Psoas muscle (tissue), 8 donors: ENCODE data around the gene PIP5K1B. TPM values are rescaled to one million over a fixed set of nuclear protein-coding genes. Genes with fewer than 3 reads are reported as not detected.

Source experiments
- ATAC-seq, 4 donors: fragments of 200-7000 bp; cut with Tn5 transposase; one replicate each; pipeline ENCODE4 v1.9.1; 2020; ENCODE audit warnings: moderate library complexity in 3 of 4, mild to moderate bottlenecking in 2 of 4
- DNase-seq, 2 donors: peaks; one replicate each; pipeline ENCODE4 v3.0.0-alpha.2; 2020
- H3K27ac ChIP-seq: fragments of 200-600 bp; one replicate; pipeline ENCODE4 v1.8.0; 2022
- H3K27me3 ChIP-seq, 3 donors: fragments of 200-600 bp in 1 of 3; one replicate each; pipeline versions ENCODE4 v1.6.1 to v1.8.0; 2013 to 2022; ENCODE audit warnings: low read length in 2 of 3, mild to moderate bottlenecking in 2 of 3, moderate library complexity in 1 of 3; ENCODE audit not compliant: insufficient read depth in 3 of 3
- H3K36me3 ChIP-seq, 2 donors: fragments of 200-600 bp in 1 of 2; one replicate each; pipeline versions ENCODE4 v1.6.1 to v1.8.0; 2013 to 2022; ENCODE audit warnings: low read depth in 1 of 2, mild to moderate bottlenecking in 1 of 2, moderate library complexity in 1 of 2; ENCODE audit not compliant: insufficient read depth in 1 of 2
- H3K4me1 ChIP-seq: fragments of 200-600 bp; one replicate; pipeline ENCODE4 v1.8.0; 2022
- H3K4me3 ChIP-seq: fragments of 200-600 bp; one replicate; pipeline ENCODE4 v1.8.0; 2022; ENCODE audit warnings: mild to moderate bottlenecking
- H3K9me3 ChIP-seq: fragments of 200-600 bp; one replicate; pipeline ENCODE4 v1.8.0; 2022
- WGBS, 3 donors: extraction: QIAGEN DNeasy Blood & Tissue Kit; methylation state at CpG; one replicate each; pipeline versions ENCODE4 v1.1.6 to v1.1.7; 2013; 5-methylcytosine and 5-hydroxymethylcytosine counted together
- intact Hi-C, 2 donors: fragments of 100-400 bp; cut with DNase I; formaldehyde crosslinking; loops; one replicate each; pipeline versions ENCODE4 v1.11.0 to v1.14.2; 2022
- long read RNA-seq, 2 donors: library from polyadenylated mRNA; unstranded; transcript quantifications; one replicate each; pipeline ENCODE4 v2.0.0, GENCODE V29; 2021
- polyA plus RNA-seq, 3 donors: library from polyadenylated mRNA; stranded (reverse); fragments of 200-250 nt; gene quantifications; one replicate each; pipeline ENCODE4 v1.2.3, GENCODE V29; 2013
- total RNA-seq, 4 donors: library from RNA; stranded (reverse); fragmentation: NEBNext Ultra II Directional in 2 of 4; extraction: Animal tissue kit (Norgen Biotek cat#: 25700) in 2 of 4; gene quantifications; one replicate each; pipeline versions ENCODE4 v1.2.1 to v1.2.4, GENCODE V29; 2021 to 2023
- TF ChIP-seq, protein P1 (sequence below): fragments of 200-600 bp; IDR thresholded peaks from one replicate; pipeline ENCODE4 v1.8.0; 2022; ENCODE audit warnings: antibody characterized with exemption
- donor health status: healthy with polysubstance abuse.
- donor health status: DM: no; HTN: no; CAD: no; lungs with moderate emphysema.
- donor health status: Bipolar disorder and iron deficiency.
- donor health status: healthy.
- donor health status: DM: yes; HTN: yes; CAD: no.
- donor health status: DM: no; HTN: no; CAD: no.
- donor health status: DM: no; HTN: no; CAD: no.
- donor health status: DM: yes; HTN: yes; CAD: no.

PIP5K1B gene
- 1 to 10 TPM; 1.1 to 1.9 (median 1.8) TPM for total RNA-seq
- 1 to 10 TPM in 1 of 3 donors, under 1 TPM in 2; 0.48 to 2.5 (median 0.70) TPM for polyA plus RNA-seq
- long read RNA-seq, donor 1 = 0 reads
- long read RNA-seq, donor 2 = 0 reads

DNA sequence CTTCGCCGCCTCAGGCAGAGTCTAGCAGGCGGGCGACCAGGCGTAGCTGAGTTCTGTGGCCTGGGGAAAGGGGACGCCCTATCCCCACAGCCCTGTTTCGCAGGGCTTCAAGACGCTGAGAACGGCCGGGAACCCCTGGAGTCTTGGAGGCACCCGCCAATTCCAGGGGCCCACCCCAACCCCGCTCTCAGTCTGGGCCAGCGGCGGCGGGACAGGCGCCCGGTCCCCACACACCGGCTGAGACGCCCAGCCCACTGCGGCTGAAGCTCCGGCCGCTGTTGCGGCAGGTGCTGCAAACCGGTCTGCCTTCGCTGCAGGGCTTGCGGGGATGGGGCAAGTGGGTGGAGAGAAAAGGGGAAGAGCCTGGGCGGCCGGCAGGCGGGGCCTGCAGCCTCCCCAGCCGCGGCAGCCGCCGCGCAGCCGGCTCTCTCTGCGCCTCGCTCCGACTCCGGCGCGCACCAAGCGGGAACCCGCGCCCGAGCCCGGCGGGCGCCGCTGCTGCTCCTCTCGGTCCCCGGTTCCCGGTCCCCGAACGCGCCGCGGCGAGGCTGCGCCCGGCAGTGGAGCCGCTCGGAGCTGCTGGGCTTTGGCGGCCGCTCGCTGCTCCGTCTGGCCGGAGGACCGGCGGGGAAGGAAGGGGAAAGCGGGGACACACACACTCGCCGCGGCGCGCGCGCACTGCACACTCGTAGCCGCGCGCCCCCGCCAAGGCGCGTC, at the start of gene PIP5K1B:
TSS of gene PIP5K1B (plus strand) at position 427 of the 717 bp plus-strand sequence. CDS start 117,375 bp downstream, outside the sequence.
- Histone ChIP-seq H3K4me3 (peak within 1 kb of the TSS; percentile 83), H3K9me3 (no peaks in the 10 kb centered on the region), H3K36me3 (no peaks in the 10 kb centered on the region), H3K27ac (peak within 1 kb of the TSS; percentile 80), H3K27me3 (no peaks in the 10 kb centered on the region), H3K4me1 (no peaks in the 10 kb centered on the region)
- DNase-seq (peak; percentile 56 to 84), ATAC-seq (peak; percentile 84 to 92 (median 90))
- TF ChIP-seq, protein P1, sequence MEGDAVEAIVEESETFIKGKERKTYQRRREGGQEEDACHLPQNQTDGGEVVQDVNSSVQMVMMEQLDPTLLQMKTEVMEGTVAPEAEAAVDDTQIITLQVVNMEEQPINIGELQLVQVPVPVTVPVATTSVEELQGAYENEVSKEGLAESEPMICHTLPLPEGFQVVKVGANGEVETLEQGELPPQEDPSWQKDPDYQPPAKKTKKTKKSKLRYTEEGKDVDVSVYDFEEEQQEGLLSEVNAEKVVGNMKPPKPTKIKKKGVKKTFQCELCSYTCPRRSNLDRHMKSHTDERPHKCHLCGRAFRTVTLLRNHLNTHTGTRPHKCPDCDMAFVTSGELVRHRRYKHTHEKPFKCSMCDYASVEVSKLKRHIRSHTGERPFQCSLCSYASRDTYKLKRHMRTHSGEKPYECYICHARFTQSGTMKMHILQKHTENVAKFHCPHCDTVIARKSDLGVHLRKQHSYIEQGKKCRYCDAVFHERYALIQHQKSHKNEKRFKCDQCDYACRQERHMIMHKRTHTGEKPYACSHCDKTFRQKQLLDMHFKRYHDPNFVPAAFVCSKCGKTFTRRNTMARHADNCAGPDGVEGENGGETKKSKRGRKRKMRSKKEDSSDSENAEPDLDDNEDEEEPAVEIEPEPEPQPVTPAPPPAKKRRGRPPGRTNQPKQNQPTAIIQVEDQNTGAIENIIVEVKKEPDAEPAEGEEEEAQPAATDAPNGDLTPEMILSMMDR = peak; percentile 10
- WGBS, 3 donors = 0% methylated on average over 35 to 84 of the region's 84 CpGs
- intact Hi-C loops = loop anchor here (5.0 to 10.0 kb wide), 3 partner anchors 70 to 140 kb away; no protein-coding TSS in a partner anchor

DNA sequence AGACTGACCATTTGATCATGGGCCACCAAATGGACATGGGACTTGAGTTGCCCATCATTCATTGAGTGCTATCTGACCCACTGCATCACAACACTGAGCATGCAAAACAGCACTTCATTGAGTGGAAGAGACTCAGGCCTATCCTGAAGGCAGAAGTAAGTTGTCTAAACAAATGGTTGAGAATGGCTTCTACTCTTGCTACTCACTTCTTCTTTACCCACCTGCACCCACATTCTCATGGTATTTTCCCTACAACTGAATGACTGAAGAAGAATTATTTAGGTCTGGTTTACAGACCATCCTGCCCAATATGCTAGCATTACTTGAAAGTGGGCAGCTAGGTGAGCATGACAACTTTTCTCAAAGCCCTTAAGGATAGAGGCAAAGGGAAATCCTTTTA, 41.0 kb upstream of the PIP5K1B start:
- Histone ChIP-seq H3K36me3 (no peaks in the 10 kb centered on the region), H3K9me3 (no peaks in the 10 kb centered on the region), H3K4me3 (no peak overlapping the region), H3K4me1 (no peaks in the 10 kb centered on the region), H3K27ac (no peak overlapping the region), H3K27me3 (no peaks in the 10 kb centered on the region)
- TF ChIP-seq, protein P1 = no peak
- ATAC-seq (no peak), DNase-seq (no peak)
- intact Hi-C loops = no loop called here

DNA sequence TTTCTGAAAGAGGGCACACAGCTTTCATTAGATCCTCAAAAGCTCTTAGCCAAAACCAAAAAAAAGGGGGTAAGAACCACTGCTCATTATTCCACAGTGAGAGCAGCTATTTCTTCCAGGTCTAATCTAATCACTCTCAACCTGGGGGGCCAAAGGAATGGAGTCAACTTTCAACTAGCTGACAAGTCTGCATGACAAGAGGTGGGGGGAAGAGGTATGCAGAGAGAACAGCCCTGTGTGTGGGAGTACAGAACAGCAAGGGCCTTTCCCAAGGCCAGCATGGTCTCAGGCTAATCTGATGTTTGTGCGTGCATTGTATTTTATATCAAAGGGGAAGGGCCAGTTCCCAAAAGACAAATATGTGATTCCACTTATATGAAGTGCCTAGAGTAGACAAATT, 36.9 kb upstream of the PIP5K1B start:
- Histone ChIP-seq H3K27me3 (peaks cover 0 to 2% (median 0%) of the 10 kb centered on the region in 3 donors), H3K27ac (no peak overlapping the region), H3K36me3 (no peaks in the 10 kb centered on the region), H3K4me3 (no peak overlapping the region), H3K4me1 (no peaks in the 10 kb centered on the region), H3K9me3 (no peaks in the 10 kb centered on the region)
- WGBS, 3 donors = 86 to 96% (median 90%) methylated on average over 1 of the region's 1 CpG
- DNase-seq (no peak), ATAC-seq (no peak)
- TF ChIP-seq, protein P1 = no peak
- intact Hi-C loops = no loop called here

- no peak overlapping the region for H3K27ac ChIP-seq
- ATAC-seq (no peak), DNase-seq (no peak)
- intact Hi-C loops = no loop called here
- no peaks in the 10 kb centered on the region for H3K9me3 ChIP-seq
- WGBS, 3 donors = 40 to 59% (median 49%) methylated on average over 9 of the region's 9 CpGs
- H3K27me3 ChIP-seq = peaks cover 0 to 2% (median 0%) of the 10 kb centered on the region in 3 donors
- no peaks in the 10 kb centered on the region for H3K4me1 ChIP-seq
- H3K4me3 ChIP-seq = no peak overlapping the region
- no peaks in the 10 kb centered on the region for H3K36me3 ChIP-seq
- TF ChIP-seq, protein P1 = no peak
Observed at GRCh38 chr9:68669218-68669617, 35.8 kb upstream of the PIP5K1B start.
